GM19328 (cell line): ENCODE data around the gene ZNF638.

Experiments used
- ATAC-seq: cut with Tn5 transposase; IDR thresholded peaks from one replicate; pipeline ENCODE4 v1.9.1; 2021; ENCODE audit warnings: mild to moderate bottlenecking, moderate library complexity; ENCODE audit not compliant: unreplicated experiment

The ZNF638 gene

DNA sequence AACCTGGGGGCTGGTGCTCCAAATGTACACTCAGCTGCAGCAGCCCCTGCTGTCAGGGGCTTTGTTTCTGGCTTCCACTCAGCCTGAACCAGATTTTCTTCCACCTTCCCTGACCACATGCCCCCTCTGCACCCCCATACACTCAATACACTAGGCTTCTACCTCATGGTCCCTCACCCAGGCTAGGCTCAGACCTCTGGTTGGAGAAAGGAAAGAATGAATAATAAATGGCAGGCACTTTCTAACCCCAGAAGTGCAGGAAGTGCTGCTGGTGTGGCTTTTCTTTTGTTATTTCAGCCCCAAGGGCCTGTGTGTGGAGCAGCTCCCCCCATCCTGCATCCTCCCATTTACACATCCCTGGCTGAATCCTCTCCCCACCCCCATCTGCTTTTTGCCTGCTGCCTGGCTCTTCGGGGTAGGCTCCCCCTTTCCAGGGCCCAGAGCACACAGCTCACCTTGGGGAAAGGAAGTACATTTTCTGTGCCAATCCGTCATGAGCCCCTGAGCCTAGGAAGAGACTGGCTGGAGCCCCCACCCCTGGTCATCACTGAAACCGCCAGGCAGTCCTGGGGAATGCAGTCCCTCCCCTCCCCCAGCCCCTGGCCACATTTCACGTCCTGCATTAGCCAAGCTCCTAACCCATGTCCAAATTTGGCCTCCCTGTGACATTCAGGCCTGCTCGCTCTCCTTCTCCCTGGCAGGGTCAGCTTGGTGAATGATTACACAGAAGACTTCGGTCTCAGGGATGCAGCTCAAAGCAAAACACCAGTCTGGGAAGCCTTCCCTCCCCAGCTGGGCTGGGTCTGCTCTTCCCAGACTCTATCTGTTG lies 124.4 kb downstream of the ZNF638 start:
- ATAC-seq = no peak

- no peak for ATAC-seq
Observed at GRCh38 chr2:71456617-71457016, 125.0 kb downstream of the ZNF638 start.

GRCh38 chr2:71457123-71457915 lies 125.7 kb downstream of the ZNF638 start:
- no peak for ATAC-seq

GRCh38 chr2:71457923-71458322 lies 126.3 kb downstream of the ZNF638 start:
- no peak for ATAC-seq

DNA sequence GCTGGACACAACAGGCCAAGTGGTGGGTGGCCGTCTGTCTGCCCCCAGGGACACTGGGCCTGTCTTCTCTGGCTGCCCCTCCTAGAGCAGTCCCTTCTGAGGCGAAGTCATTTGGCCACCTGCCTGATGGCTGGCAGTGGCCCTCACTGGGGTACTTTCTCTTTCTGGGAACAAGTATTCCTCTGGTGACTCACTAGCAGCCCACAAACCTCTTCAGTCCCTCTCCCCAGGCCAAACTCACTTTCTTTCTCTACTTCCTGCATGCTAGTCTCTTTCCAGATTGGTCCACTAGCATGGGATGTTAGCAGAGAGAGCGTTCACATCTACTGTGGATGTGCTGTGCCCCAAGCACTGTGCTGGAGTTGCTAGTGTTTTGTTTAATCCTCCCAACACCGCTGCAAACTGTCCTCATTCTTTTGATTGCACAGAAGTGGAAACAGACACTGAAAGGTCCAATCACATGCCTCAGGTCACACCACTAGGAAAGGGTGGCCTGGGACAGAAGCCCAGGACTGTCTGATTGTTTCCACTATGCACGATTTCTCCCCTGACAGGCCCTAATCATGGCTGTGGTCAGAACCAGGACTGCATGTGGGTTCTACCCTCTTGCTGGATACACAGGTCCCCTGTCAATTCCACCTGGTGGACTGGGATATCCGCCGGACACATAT lies 127.0 kb downstream of the ZNF638 start:
- no peak for ATAC-seq

DNA sequence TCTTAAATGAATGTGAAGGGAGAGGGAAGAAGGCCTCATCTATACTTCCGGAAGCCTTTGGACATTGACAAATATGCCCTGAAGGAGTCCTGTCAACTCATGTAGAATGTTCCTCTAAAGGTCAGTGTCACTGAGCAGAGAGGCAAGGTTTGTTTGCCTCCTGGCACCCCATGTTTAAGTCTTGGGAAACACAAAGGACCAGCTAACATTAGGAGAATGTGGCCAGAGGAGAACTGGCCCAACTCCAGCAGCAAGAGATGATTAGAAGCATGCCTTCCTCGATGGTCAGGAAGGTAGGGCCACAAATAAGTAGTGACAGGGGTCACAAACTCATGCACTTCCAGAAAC lies 127.5 kb downstream of the ZNF638 start:
- no peak for ATAC-seq

DNA sequence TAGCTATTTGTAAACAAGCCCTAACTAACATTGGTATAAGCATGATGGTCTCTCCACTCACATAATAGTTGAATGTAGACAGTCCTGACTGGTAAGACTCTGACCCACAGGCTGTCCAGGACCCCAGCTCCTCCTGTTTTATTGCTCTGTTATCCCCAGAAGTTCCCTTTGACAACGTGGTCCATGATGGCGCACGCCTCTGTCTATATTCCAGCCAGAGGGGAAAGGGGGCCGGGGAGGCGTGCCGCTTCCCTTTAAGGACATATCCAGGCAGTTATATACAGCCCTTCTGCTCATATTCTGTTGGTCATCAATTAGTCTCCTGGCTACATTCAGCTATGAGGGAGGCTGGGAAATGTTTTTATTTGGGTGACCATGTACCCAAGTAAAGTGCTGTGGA lies 128.5 kb downstream of the ZNF638 start:
- ATAC-seq = no peak

- ATAC-seq = no peak
Observed at GRCh38 chr2:71460595-71461303, 129.2 kb downstream of the ZNF638 start.

GRCh38 chr2:71461304-71461671 lies 129.7 kb downstream of the ZNF638 start:
- ATAC-seq = no peak

DNA sequence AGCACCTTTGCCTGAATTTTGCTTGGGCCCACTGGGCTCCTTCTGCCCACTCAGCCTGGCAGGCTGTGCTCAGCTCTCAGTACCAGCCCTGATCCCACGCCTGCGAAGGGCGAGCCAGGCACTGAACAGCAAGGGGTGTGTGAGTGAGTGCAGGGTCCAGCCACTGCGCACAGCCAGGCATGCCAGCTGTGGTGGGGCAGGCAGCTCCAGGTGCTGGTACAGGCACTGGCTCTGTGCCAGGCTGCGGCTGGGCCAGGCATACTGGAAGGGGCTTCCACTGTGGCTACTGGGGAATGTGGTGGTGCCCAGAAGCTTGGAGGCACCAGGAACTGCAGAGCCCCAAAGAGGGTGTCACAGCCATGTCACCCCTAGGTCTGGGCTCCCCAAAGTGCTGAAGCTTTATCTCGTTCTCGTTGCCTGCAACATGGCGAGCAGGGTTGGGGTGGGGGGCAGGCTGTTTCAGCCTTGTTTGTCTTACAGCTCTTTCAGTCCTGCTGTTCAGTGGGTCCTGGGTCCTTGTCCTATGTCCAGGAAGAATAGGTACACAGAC lies 130.5 kb downstream of the ZNF638 start:
- no peak for ATAC-seq

GRCh38 chr2:71462641-71463341 lies 131.2 kb downstream of the ZNF638 start:
- ATAC-seq = no peak

GRCh38 chr2:71463342-71463654 lies 131.7 kb downstream of the ZNF638 start:
- ATAC-seq = no peak

- no peak for ATAC-seq
Observed at GRCh38 chr2:71464389-71464788, 132.8 kb downstream of the ZNF638 start.

GRCh38 chr2:71465356-71465755 lies 133.8 kb downstream of the ZNF638 start:
- no peak for ATAC-seq

GRCh38 chr2:71465961-71466300 lies 134.3 kb downstream of the ZNF638 start:
- no peak for ATAC-seq

GRCh38 chr2:71466301-71467179 lies 135.0 kb downstream of the ZNF638 start:
- ATAC-seq = no peak

DNA sequence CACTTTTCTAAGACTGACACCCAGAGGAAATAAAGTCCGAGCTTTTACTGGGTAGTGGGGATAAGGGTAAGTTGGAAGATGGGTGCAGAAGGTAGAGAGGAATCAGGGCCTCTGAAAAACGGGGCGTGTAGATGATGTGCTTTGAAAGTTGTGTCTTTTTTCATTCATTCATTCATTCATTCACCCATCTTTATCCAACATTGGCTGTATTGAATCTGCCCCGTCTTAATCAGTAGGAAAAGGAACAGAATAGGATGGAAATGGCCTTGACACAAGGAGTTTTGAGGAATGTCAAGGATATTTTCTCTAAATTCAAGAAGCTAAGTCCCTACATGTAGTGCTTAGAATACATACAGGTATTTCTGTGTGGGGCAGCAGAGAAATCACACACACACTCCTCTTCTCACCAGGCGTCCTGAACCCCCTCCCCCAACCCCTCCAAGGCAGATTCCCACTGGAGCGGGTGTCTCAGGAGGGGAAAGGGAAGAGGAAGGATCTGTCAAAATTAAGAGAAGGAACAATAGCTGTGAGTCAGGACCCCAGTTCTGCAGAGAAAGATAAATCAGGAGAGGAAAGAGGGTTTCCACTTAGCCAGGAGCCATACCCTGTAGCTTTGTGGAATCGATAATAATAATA lies 135.7 kb downstream of the ZNF638 start:
- no peak for ATAC-seq

DNA sequence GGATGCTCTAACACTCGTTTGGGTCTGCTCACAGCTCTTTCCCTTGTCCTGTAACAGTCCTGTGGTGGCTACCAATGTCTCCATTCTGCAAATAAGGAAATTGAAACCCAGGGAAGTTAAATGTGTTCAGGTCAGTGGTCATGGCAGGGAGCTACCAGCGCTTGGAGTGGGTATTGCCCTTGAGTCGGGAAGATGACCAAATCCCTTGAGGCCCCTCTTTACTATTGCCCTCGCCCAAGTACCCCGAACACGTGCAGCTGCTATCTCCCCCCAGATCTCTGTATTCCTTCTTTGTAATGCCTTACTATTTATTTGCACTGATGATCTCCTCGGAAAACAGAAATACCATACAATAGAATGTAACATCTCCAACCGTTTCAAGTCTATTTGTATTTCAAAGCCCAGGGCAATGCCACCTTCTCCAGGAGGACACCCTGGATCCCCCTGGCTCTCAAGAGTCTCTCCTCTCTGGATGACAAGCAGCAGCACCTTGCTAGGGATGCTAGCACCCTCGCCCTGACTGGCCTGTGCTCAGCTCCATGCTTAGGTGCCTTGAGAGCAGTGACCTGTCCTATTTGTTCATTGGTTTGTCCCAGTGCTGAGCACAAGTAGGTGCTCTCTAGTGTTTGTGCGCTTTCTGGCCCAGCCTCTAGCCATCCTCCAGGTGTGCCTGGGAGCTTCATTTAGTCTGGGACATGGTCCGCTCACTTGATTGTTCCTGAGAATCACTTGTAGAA lies 136.9 kb downstream of the ZNF638 start:
- ATAC-seq = no peak
